Common myeloid progenitor, CD34-positive (primary cell): ENCODE data around the gene GGA1.

Experiments used
- CTCF ChIA-PET: fragments of 350-600 bp; sonication (Branson Sonifier 250); formaldehyde crosslinking; loops from one replicate; lab custom pipeline; 2021; ENCODE audit warnings: antibody characterized with exemption; lab: Charles Lee
- POLR2A ChIA-PET: fragments of 350-600 bp; sonication (Branson Sonifier 250); formaldehyde crosslinking; loops from one replicate; lab custom pipeline; 2021; ENCODE audit warnings: antibody characterized with exemption; lab: Charles Lee
- DNase-seq, 3 donors: peaks; one replicate each; pipeline versions ENCODE4 v3.0.0 to v3.0.0-alpha.2; 2013
- H3K27ac ChIP-seq, 2 experiments: 1 replicate in 1 of 2; 2 replicates in 1 of 2; pipeline ENCODE4 v1.7.0; 2013; ENCODE audit warnings: inconsistent platforms in 2 of 2, low read length in 2 of 2, mild to moderate bottlenecking in 2 of 2, low read depth in 1 of 2, moderate library complexity in 1 of 2; ENCODE audit not compliant: severe bottlenecking in 2 of 2, insufficient read depth in 1 of 2, poor library complexity in 1 of 2
- H3K27me3 ChIP-seq, 5 experiments: replicated peaks in 2 of 5; 1 replicate in 3 of 5; 2 replicates in 2 of 5; pipeline versions ENCODE4 v1.6.1 to v1.7.0; 2013; ENCODE audit warnings: low read length in 4 of 5, mild to moderate bottlenecking in 2 of 5, moderate library complexity in 2 of 5, inconsistent platforms in 1 of 5; ENCODE audit not compliant: insufficient read depth in 5 of 5, control insufficient read depth in 4 of 5
- H3K36me3 ChIP-seq, 4 experiments: 1 replicate in 2 of 4; 2 replicates in 2 of 4; pipeline versions ENCODE4 v1.6.1 to v1.7.0; 2013; ENCODE audit warnings: low read length in 3 of 4, control low read depth in 1 of 4, mild to moderate bottlenecking in 1 of 4; ENCODE audit not compliant: control insufficient read depth in 4 of 4, insufficient read depth in 4 of 4
- H3K4me1 ChIP-seq, 4 experiments: 1 replicate in 3 of 4; 2 replicates in 1 of 4; pipeline versions ENCODE4 v1.6.1 to v1.7.1; 2013; ENCODE audit warnings: low read length in 3 of 4, mild to moderate bottlenecking in 3 of 4, control low read depth in 1 of 4, inconsistent platforms in 1 of 4, moderate library complexity in 1 of 4; ENCODE audit not compliant: control insufficient read depth in 4 of 4, insufficient read depth in 4 of 4; ENCODE audit errors: control extremely low read depth in 1 of 4
- H3K4me3 ChIP-seq, 7 experiments: 1 replicate in 4 of 7; 2 replicates in 3 of 7; pipeline versions ENCODE4 v1.5.1 to v1.7.0; 2013; ENCODE audit warnings: mild to moderate bottlenecking in 7 of 7, low read length in 6 of 7, moderate library complexity in 6 of 7, inconsistent platforms in 2 of 7, low read depth in 2 of 7, control low read depth in 1 of 7; ENCODE audit not compliant: insufficient read depth in 4 of 7, control insufficient read depth in 1 of 7; ENCODE audit errors: extremely low read depth in 1 of 7
- H3K9me3 ChIP-seq, 5 experiments: 1 replicate in 4 of 5; 2 replicates in 1 of 5; pipeline versions ENCODE4 v1.6.1 to v1.7.1; 2013; ENCODE audit warnings: low read length in 4 of 5, mild to moderate bottlenecking in 2 of 5, inconsistent platforms in 1 of 5, low read depth in 1 of 5, moderate library complexity in 1 of 5; ENCODE audit not compliant: control insufficient read depth in 4 of 5, insufficient read depth in 2 of 5; ENCODE audit errors: control extremely low read depth in 1 of 5
- WGBS: methylation state at CpG from one replicate; pipeline ENCODE4 v1.1.5; 2013; ENCODE audit not compliant: insufficient coverage; 5-methylcytosine and 5-hydroxymethylcytosine counted together

GGA1 gene

DNA sequence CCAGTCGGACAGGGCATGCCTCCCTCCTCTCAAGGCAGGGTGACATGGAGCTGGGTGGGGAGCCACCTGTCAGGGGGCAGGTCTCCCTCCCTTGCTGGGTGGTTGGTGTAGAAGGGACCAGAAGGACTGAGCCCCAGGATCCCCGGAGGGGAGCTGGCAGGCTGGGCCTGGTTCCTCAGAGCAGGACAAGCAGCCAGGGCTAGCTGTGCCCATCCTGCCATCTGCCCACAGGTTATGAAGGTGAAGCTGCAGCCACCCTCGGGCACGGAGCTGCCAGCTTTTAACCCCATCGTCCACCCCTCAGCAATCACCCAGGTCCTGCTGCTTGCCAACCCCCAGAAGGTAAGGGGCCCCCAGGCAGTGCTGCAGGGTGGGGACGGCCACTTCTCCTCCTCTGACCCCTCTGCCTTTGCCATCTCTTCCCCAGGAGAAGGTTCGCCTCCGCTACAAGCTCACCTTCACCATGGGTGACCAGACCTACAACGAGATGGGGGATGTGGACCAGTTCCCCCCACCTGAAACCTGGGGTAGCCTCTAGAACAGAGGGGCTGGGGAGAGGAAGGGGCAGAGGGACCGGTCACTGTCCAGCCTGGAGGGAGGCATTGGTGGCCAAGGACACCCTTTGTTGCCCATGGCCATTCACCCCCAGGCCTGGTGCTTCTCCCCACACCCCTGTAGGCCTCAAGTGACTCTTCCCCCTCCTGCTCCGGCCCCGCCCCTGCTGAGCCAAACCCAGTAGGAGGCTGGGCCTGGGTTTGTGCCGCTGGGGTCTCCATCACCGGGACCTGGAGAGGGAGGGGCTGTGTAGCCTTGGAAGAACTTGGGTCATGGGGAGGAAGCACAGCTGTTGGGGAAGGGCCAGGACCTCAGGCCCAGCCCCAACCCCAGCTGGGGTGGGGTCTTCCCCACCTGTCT lies 23.8 kb downstream of the GGA1 start:
- 78% methylated on average over 13 of the region's 14 CpGs for WGBS
- H3K4me3 ChIP-seq: peak overlapping the region in 3 of 7 experiments; percentile 42 to 56 (median 51)
- CTCF ChIA-PET: interaction anchor here (1.2 to 31.2 kb wide), 4 partner anchors 3 to 71 kb away, joined by 3 to 672 read pairs (median 622); partner anchors contain the start of genes GGA1, LGALS1, NOL12 and PDXP
- no peaks in the 10 kb centered on the region for H3K9me3 ChIP-seq
- H3K27ac ChIP-seq: peak overlapping the region in 1 of 2 experiments; percentile 86
- H3K4me1 ChIP-seq: peaks cover 6 to 92% (median 71%) of the 10 kb centered on the region in 4 experiments
- peaks cover 0 to 45% (median 18%) of the 10 kb centered on the region in 4 experiments for H3K36me3 ChIP-seq
- no peaks in the 10 kb centered on the region for H3K27me3 ChIP-seq
- DNase-seq: no peak
- POLR2A ChIA-PET: interaction anchor here (1.4 to 1.6 kb wide), 2 partner anchors 24 to 26 kb away, joined by 4 to 7 read pairs; partner anchors contain the start of genes GGA1 and PDXP

- Histone ChIP-seq H3K27ac (peak overlapping the region in 1 of 2 experiments; percentile 86), H3K4me3 (peak overlapping the region in 4 of 7 experiments; percentile 38 to 56 (median 46)), H3K36me3 (peaks cover 0 to 44% (median 18%) of the 10 kb centered on the region in 4 experiments), H3K4me1 (peaks cover 3 to 92% (median 72%) of the 10 kb centered on the region in 4 experiments), H3K9me3 (no peaks in the 10 kb centered on the region), H3K27me3 (no peaks in the 10 kb centered on the region)
- ChIA-PET CTCF (interaction anchor here (0.9 to 31.2 kb wide), 6 partner anchors 2 to 71 kb away, joined by 3 to 672 read pairs (median 313); partner anchors contain the start of genes GGA1, LGALS1, NOL12 and PDXP), POLR2A (interaction anchor here (0.6 to 1.6 kb wide), 6 partner anchors 10 to 162 kb away, joined by 3 to 7 read pairs (median 4); partner anchors contain the start of genes GGA1 and PDXP)
- DNase-seq: peak in 2 of 3 donors; percentile 79 to 82
- WGBS: 6% methylated on average over 7 of the region's 11 CpGs
Observed at GRCh38 chr22:37633089-37633624, 24.5 kb downstream of the GGA1 start.

GRCh38 chr22:37633625-37634416 lies 25.2 kb downstream of the GGA1 start:
- peaks cover 3 to 92% (median 77%) of the 10 kb centered on the region in 4 experiments for H3K4me1 ChIP-seq
- POLR2A ChIA-PET: interaction anchor here (0.6 to 1.6 kb wide), 6 partner anchors 9 to 162 kb away, joined by 3 to 7 read pairs (median 4); partner anchors contain the start of genes GGA1 and PDXP
- H3K27ac ChIP-seq: peak overlapping the region in 1 of 2 experiments; percentile 86
- WGBS: 2% methylated on average over 22 of the region's 24 CpGs
- H3K4me3 ChIP-seq: peak overlapping the region in 5 of 7 experiments; percentile 17 to 56 (median 45)
- peak; percentile 73 to 93 (median 91) for DNase-seq
- H3K36me3 ChIP-seq: peaks cover 0 to 37% (median 17%) of the 10 kb centered on the region in 4 experiments
- no peaks in the 10 kb centered on the region for H3K27me3 ChIP-seq
- no peaks in the 10 kb centered on the region for H3K9me3 ChIP-seq
- CTCF ChIA-PET: interaction anchor here (0.9 to 31.2 kb wide), 7 partner anchors 2 to 71 kb away, joined by 3 to 672 read pairs (median 5); partner anchors contain the start of genes GGA1, LGALS1, NOL12 and PDXP

DNA sequence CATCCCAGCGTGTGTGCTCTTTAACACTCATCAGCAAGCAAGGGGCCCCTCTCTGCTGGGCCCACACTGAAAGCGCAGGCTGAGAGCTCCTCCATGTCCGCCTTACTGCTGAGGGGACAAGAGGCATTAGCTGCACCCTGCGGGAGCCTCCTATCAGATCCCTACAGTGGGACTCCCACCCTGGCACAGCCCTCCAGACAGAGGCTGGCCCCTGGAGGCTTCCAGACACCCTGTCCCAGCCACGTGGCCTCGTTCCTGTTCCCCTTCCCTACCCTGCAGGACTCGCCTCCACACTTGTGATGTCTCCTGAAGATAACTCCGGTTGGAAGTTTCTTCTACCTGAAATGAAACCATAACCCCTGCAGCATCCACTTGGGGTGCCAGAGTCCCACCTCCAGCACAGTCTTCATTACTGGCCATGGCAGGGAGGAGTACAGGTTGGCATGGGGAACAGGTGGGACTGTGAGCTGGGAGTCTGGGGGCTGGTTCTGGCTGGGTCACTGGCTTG lies 25.8 kb downstream of the GGA1 start:
- Histone ChIP-seq H3K4me3 (peak overlapping the region in 5 of 7 experiments; percentile 17 to 56 (median 45)), H3K36me3 (peaks cover 0 to 31% (median 13%) of the 10 kb centered on the region in 4 experiments), H3K4me1 (peaks cover 3 to 89% (median 82%) of the 10 kb centered on the region in 4 experiments), H3K27me3 (no peaks in the 10 kb centered on the region), H3K27ac (peak overlapping the region in 1 of 2 experiments; percentile 86), H3K9me3 (no peaks in the 10 kb centered on the region)
- CTCF ChIA-PET: interaction anchor here (1.5 to 31.2 kb wide), 5 partner anchors 1 to 69 kb away, joined by 4 to 672 read pairs (median 622); partner anchors contain the start of genes GGA1, LGALS1, NOL12 and PDXP
- WGBS: 30% methylated on average over 7 of the region's 8 CpGs
- POLR2A ChIA-PET: interaction anchor here (1.4 to 1.6 kb wide), 3 partner anchors 8 to 26 kb away, joined by 4 to 7 read pairs (median 4); partner anchors contain the start of genes GGA1 and PDXP
- peak in 2 of 3 donors; percentile 38 to 39 for DNase-seq

GRCh38 chr22:37635157-37635556 lies 26.5 kb downstream of the GGA1 start:
- peaks cover 0 to 24% (median 10%) of the 10 kb centered on the region in 4 experiments for H3K36me3 ChIP-seq
- peak overlapping the region in 1 of 2 experiments; percentile 86 for H3K27ac ChIP-seq
- H3K4me3 ChIP-seq: peak overlapping the region in 1 of 7 experiments; percentile 22
- H3K9me3 ChIP-seq: no peaks in the 10 kb centered on the region
- no peaks in the 10 kb centered on the region for H3K27me3 ChIP-seq
- ChIA-PET POLR2A (no interaction called here), CTCF (interaction anchor here (0.6 to 31.2 kb wide), 5 partner anchors 0 to 232 kb away, joined by 3 to 672 read pairs (median 622); partner anchors contain the start of genes GGA1, LGALS1, NOL12 and PDXP)
- peaks cover 3 to 90% (median 86%) of the 10 kb centered on the region in 4 experiments for H3K4me1 ChIP-seq
- WGBS: 82% methylated on average over 7 of the region's 7 CpGs
- no peak for DNase-seq
